Stimulated activated CD8-positive, alpha-beta memory T cell treated with anti-CD3 and anti-CD28 coated beads, Interleukin-7, amount 100 ng/mL, for 1 hour (primary cell): ENCODE data around the gene UBE2Q1.
"Not testable (repeated sequence)": the region's sequence is repeated elsewhere in the genome, so short reads cannot be mapped to it uniquely, and the experiment has no call there.

Experiments
- DNase-seq, 2 donors: peaks; one replicate each; pipeline ENCODE4 v3.0.0-alpha.2; 2020; ENCODE audit warnings: low read depth in 2 of 2

Gene UBE2Q1

GRCh38 chr1:154551474-154551873 is 7.0 kb downstream of the UBE2Q1 start:
- no peak for DNase-seq

GRCh38 chr1:154550657-154551056 is 7.8 kb downstream of the UBE2Q1 start:
- DNase-seq = no peak

DNA sequence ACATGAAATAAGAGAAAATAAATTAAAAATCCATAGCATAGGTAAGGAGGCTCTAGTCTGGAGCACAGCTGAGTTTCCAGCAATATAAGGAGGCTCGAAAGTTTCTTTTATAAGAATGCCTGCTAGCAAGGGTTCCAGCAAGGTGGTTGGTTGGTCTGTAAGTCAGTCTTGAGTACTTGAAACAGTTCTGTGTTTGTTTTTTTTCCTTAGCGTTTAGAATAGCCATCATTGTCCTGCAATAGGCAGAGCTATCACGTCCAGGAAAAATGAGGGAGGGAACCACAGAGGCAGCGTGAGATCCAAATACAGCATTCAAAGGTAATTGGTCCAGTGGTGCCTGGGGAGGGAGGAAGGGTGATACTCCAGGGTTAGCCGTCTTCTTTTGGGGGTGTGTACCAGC is 8.4 kb downstream of the UBE2Q1 start:
- DNase-seq = no peak

GRCh38 chr1:154549202-154549770 is 9.2 kb downstream of the UBE2Q1 start:
- DNase-seq = no peak

DNA sequence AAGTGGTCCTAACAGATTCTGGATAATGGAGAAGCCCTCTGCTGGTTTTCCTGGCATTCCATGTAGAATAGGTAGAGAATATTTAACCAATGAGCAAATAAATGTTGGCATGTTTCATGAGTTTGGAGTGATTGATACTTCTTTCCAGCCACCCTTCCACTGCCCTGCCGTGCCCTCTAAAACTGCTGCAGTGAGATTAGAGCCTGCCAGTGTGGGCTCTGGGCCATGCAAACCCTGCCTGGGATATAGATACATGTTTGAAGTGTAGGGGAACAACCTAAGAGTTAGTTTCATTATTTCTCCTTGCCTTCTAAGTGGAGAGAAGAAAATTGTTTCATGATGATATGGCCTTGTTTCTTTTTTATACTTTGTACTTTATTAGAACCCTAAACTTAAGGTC is 10.4 kb downstream of the UBE2Q1 start:
- no peak for DNase-seq

DNA sequence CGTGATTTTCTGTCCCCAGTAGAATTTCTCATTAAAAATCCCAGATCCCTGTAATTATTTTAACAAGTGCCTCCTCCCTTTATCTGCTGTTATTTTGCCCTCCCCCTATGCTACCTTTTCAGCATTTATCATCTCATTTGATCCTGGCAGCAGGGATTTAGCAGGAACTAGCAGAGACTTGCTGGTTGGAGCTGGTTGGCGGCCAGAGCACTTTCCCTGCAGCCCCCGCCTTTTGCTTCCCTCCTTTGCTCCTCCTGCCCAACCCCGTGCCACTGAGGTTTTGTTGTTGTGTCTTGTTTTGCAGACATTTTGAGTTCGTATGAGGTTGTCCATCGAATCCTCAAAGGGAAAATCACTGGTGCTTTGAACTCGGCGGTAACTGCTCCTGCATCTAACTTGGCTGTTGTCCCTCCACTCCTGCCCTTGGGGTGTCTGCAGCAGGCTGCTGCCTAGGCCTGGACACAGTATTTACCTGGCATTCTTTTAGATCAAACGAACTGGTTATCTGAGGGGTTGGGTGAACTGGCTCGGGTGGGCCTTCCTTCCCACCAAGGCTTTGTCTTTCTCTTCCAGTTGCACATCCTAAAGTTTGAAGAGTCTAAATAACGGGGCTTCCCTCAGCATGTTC is 11.2 kb downstream of the UBE2Q1 start:
- DNase-seq = no peak

DNA sequence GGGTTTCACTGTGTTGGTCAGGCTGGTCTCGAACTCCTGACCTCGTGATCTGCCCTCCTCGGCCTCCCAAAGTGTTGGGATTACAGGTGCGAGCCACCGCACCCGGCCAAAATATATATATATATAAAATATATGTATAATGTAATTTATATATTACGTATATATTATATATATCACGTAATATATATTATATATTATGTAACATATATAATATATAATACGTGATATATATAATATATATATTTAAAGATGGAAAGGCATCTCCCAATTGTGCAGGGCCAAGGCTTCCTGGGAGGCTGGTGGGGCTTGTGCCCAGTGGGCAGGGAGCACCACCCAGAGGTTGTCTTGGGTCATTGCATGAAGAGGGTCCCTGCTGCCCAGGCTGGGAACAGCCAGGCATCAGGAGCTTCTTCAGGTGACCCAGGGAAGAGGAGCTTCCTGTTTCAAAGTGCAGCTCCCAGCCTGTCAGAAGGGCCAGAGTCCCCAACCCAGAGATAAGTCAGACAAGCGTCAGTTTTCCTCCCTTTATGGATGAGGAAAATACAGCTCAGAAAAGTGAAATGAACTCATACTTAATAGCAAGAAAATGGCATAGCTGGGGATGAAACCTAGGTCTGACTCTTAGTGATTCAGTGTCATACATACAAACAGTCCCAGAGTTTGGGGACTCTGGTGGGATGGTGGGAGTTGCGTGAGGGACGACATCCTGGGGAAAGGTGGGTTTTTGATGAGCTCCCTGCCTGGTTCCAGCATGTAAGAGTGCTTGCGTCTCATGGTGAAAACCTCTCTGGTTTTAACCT is 12.0 kb downstream of the UBE2Q1 start:
- DNase-seq = peak in 1 of 2 donors; percentile 16

DNA sequence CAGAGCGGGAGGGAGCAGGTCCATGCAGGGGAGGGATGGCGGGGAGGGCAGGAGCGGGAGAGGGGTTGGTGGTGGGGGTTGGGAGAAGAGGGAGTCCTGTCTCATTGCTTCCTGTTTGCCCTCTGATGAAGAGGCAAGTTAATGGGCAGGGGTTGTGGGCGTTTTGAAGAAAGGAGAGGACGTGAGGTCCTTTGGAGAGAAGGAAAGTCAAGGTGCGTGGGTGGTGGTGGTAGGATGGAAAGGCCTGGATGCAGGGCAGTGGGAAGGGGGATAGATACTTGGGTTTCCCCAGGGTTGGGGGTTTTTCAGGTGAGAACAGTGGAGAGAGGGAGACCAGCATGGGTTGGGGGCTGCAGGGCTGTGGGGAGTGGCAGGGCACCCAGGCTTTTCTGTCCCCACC is 17.2 kb downstream of the UBE2Q1 start:
- no peak for DNase-seq

DNA sequence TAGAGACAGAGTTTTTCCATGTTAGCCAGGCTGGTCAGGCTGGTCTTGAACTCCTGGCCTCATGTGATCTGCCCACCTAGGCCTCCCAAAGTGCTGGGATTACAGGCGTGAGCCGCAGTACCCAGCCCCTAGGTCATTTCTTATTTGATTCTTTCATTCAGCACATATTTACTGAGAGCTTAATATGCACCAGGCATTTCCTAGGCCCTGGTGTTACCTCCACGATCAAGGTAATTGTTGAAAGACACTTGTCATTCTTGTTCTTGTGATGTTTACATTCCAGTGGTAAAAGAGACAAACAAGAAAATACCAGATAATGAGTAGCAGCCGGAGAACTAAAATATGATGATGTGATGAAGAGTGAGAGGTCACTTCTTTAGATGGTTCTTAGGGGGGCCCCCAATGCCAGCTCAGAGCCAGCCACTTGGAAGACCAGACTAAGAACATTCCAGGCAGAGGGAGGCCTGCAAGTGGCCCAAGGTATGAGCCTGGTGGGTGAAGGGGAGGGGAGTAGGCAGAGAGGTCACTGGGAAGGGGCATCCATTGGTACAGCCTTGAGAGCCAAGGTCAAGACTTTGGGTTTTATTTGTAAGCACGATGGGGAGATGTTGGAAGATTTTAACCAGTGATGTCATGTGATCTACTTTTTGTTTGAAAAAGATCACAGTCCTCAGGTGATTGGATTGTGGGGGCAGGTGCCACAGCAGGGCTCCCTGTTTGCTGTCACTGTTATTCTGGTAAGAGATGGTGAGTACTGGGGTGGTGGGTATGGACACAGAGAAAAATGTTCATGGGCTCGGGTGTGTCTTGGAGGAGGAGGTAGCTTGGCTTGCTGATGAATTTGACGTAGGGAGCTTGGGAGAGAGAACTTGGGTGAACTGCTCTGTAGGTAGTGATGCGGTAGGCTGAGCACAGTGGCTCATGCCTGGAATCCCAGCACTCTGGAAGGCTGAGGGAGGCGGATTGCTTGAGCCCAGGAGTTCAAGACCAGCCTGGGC is 18.7 kb downstream of the UBE2Q1 start:
- DNase-seq = no peak

DNA sequence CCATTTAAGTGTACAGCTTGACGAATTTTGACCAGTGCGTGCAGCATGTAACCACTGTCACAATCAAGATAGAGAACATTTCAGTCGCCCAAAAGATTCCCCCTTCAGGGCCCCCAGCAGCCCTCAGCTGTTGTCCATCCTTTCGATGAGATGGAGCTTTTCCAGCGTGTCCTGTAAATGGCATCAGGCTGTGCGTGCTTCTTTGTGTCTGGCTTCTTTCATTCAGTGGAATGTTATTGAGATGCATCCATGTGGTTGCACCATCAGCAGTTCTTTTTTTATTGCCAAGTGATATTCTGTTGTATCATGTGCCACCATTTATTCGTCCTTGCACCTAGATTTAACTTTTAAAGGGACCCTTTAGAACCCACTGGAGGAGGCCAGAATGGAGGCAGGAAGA is 21.9 kb downstream of the UBE2Q1 start:
- DNase-seq = no peak

DNA sequence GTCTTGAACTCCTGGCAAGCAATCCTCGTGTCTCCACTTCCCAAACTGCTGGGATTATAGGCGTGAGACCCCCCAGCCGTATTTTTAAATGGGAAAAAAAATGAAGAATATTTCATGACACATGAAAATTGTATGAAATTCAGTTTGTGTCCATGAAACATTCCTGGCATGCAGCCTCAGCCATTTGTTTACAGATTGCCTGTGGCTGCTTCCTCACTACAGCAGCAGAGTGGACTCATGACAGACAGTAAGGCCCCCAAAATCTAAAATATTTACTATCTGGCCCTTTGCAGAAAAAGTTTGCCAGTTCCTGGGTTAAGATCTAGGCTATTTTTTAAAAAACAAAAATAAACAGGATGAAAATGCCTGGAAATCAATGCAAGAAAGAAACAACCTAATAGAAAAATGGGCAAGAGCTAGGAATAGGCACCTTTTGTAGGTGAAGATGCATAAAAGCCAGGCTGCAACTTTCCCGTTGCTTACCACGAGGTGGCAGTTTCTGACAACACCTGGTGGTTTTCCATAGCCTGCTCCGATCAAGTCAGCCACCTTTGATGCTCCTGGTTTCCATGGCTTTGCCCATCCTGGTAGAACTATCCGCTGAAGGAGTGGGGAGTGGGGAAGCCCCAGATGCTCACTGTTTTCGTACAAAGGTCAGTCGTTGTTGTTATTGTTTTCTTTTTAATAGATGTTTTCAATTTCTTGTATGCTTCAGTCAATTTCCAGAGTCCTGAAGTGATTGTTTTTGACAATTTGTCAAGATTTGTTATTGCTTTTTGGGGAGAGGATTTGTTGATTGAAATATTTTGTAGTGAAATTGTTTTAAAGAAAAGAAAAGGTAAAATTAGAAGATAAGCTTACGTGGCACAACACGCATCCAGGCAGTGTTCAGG is 24.3 kb downstream of the UBE2Q1 start:
- DNase-seq = no peak

DNA sequence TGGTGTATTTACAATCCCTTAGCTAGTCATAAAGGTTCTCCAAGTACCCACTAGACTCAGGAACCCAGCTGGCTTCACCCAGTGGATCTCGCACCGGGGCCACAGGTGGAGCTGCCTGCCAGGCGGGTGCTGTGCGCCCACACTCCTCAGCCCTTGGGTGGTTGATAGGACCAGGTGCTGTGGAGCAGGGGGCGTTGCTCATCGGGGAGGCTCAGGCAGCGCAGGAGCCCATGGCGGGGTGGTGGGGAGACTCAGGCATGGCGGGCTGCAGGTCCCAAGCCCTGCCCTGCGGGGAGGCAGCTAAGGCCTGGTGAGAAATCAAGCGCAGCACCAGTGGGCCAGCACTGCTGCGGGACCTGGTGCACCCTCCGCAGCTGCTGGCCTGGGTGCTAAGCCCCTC is 26.5 kb downstream of the UBE2Q1 start:
- DNase-seq = not testable (repeated sequence)

GRCh38 chr1:154529308-154529707 is 29.2 kb downstream of the UBE2Q1 start:
- no peak for DNase-seq

DNA sequence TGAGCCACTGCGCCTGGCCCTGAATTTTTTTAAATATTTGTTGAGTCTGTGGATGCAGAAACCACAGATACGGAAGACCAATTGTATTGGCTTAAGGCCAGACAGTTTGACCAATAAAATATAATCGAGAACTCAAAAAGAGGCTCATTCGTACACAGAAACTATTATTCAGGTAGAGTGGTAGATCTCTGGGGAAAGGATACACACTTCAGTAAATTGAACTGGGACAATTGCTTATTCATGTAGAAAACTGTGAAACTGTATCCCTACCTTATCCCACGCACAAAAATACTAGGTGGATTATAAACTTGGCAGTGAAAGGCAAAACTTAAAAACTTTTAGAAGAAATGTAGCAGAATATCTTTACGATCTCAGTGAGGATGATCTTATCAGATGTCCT is 31.3 kb downstream of the UBE2Q1 start:
- DNase-seq = no peak

DNA sequence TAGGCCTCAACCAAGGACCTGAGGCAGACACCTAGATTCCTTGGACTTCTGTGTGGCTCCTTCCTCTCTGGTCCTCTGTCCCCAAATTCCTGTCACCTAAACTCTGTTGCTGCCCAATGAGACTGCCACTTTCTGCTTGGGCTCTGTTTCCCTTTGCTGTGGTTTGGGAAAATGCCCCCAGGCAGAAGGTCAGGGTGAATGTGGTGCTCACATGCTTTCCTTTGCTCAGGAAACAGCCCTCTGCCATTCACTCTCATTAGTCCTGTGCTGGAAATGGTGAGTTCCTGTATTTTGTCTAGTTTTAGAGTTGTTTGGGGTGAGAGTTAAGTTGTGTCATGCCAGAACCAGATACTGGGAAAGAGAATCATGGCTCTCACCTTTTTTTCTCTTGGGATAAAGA is 33.6 kb downstream of the UBE2Q1 start:
- no peak for DNase-seq

DNA sequence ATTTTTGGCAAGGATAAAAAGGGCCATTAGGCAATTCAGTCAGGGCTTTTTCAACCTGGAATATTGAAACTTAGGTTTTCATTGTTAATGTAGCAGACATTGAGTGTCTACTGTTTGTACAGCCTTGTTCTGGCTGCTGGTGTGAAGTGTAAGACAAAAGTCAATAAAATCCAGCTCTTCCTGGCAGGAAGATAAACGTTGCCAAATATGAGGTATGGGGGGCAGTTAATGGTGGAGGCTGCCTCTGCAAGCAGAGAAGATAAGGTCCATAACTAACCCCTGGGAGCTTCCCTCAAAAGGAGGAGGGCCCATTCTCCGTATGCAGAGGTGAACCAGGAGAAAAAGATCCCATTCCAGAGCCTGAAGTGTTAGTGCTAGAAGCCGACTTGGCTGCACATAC is 36.8 kb downstream of the UBE2Q1 start:
- DNase-seq = no peak

DNA sequence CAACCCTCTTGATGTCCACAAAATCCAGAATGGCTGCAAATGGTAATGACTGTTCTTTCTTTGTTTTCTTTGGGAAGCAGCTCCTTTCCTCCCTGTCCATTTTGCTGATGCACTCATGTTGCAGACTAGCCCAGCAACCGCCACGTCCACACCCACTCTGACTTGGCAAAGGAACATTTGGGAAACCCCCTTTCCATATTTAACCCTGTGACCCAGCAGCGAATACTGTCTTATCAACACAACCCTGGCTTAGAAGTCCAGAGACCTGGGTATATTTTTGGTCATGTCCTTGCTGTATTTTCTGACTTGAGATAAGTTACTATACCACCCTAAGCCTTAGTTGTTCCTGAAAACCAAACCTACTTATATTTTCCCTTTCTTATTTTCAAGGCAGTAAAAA is 38.1 kb downstream of the UBE2Q1 start:
- DNase-seq = no peak

GRCh38 chr1:154519591-154519991 is 38.9 kb downstream of the UBE2Q1 start:
- no peak for DNase-seq

GRCh38 chr1:154517661-154518060 is 40.8 kb downstream of the UBE2Q1 start:
- DNase-seq = no peak

GRCh38 chr1:154514066-154514553 is 44.4 kb downstream of the UBE2Q1 start:
- DNase-seq = no peak

DNA sequence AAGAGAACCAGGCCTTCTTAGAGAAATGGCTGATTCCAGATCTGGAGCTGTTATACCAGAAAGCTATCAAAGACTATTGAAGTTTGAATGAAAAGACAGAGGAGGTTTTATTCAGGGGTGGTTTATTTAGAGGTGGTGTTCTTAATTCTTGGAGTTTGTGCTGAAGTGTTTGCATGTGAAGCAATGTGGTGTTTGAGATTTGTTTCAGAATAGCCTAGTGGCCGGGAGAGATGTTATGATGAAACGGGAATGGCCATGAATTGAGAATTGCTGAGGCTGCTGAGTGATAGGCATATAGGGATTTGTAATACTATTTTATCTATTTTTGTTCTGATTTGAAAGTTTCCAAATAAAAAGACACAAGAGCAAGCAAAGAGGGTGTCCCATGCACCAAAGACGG is 45.7 kb downstream of the UBE2Q1 start:
- DNase-seq = no peak
